Aorta (tissue), 5 donors: ENCODE measurements around the gene PDE10A. TPM values are rescaled to one million over a fixed set of nuclear protein-coding genes. Genes with fewer than 3 reads are reported as not detected.
A peak's percentile ranks its signal among the peaks of the same experiment; 100 is the strongest.

Experiments
- ATAC-seq: fragments of 200-7000 bp; cut with Tn5 transposase; one replicate; pipeline ENCODE4 v1.9.1; 2022; ENCODE audit warnings: moderate library complexity; ENCODE audit not compliant: low FRiP score
- DNase-seq, 2 donors: peaks; one replicate each; pipeline ENCODE4 v3.0.0-alpha.2; 2020
- H3K27ac ChIP-seq, 2 donors: one replicate each; pipeline ENCODE4 v1.5.1; 2013; ENCODE audit warnings: low read length in 2 of 2, mild to moderate bottlenecking in 2 of 2, moderate library complexity in 2 of 2, control low read depth in 1 of 2, inconsistent platforms in 1 of 2, low read depth in 1 of 2
- H3K27me3 ChIP-seq, 2 donors: one replicate each; pipeline ENCODE4 v1.6.1; 2013; ENCODE audit warnings: control low read depth in 1 of 2, low read length in 1 of 2, mild to moderate bottlenecking in 1 of 2, moderate library complexity in 1 of 2; ENCODE audit not compliant: insufficient read depth in 2 of 2, control insufficient read depth in 1 of 2
- H3K36me3 ChIP-seq, 2 donors: one replicate each; pipeline ENCODE4 v1.6.1; 2013; ENCODE audit warnings: control low read depth in 1 of 2, low read length in 1 of 2, mild to moderate bottlenecking in 1 of 2; ENCODE audit not compliant: insufficient read depth in 2 of 2, control insufficient read depth in 1 of 2
- H3K4me1 ChIP-seq, 2 donors: one replicate each; pipeline ENCODE4 v1.6.1; 2013; ENCODE audit warnings: low read length in 2 of 2, control low read depth in 1 of 2, mild to moderate bottlenecking in 1 of 2, moderate library complexity in 1 of 2; ENCODE audit not compliant: insufficient read depth in 2 of 2, control insufficient read depth in 1 of 2
- H3K4me3 ChIP-seq, 2 donors: one replicate each; pipeline ENCODE4 v1.5.1; 2013; ENCODE audit warnings: low read length in 2 of 2, control low read depth in 1 of 2, mild to moderate bottlenecking in 1 of 2
- H3K9me3 ChIP-seq: one replicate; pipeline ENCODE4 v1.6.1; 2013; ENCODE audit warnings: mild to moderate bottlenecking, low read length; ENCODE audit not compliant: control insufficient read depth
- WGBS, 2 donors: extraction: QIAGEN DNeasy Blood & Tissue Kit; methylation state at CpG; one replicate each; pipeline ENCODE4 v1.1.7; 2013; 5-methylcytosine and 5-hydroxymethylcytosine counted together
- intact Hi-C, 2 donors: fragments of 100-400 bp; cut with DNase I; formaldehyde crosslinking; loops; one replicate each; pipeline versions ENCODE4 v1.14.2 to v1.15.0; 2022
- polyA plus RNA-seq, 2 donors: library from polyadenylated mRNA; stranded (reverse); fragments of 200-250 nt; gene quantifications; one replicate each; pipeline ENCODE4 v1.2.3, GENCODE V29; 2013
- total RNA-seq, 2 donors: library from RNA; stranded (reverse); fragmentation: NEBNext Ultra II Directional; extraction: Animal tissue kit (Norgen Biotek cat#: 25700); gene quantifications; one replicate each; pipeline ENCODE4 v1.2.1, GENCODE V29; 2021
- donor health status: healthy with polysubstance abuse.
- donor health status: Bipolar disorder and iron deficiency.
- donor health status: DM: no; HTN: no; CAD: no.
- donor health status: DM: no; HTN: no; CAD: no.
- donor health status: DM: yes; HTN: yes; CAD: no.

Gene PDE10A
- total and polyA plus RNA-seq, 4 donors = 0.75 to 17.1 (median 6.2) TPM

GRCh38 chr6:165487950-165488349, 175.1 kb downstream of the PDE10A start:
- no peak overlapping the region for H3K4me3 ChIP-seq

DNA sequence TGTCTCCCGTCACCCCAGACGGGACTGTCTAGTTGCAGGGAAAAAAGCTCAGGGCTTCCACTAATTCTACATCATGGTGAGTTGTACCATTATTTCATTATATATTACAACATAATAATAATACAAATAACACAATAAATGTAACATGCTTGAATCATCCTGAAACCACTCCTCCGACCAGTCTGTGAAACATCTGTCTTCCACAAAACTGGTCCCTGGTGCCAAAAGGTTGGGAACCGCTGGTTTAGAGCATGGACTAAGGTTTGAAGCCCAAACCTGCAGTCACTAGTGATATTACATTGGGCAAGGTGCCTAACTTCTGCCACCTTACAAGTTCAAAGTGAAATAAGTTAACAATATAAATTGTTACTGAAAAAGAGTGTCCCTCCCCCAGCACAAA, 175.7 kb downstream of the PDE10A start:
- H3K4me3 ChIP-seq = no peak overlapping the region
- H3K36me3 ChIP-seq = no peaks in the 10 kb centered on the region
- H3K4me1 ChIP-seq = no peaks in the 10 kb centered on the region
- H3K9me3 ChIP-seq = no peaks in the 10 kb centered on the region
- 91% methylated on average over 4 of the region's 4 CpGs for WGBS, 2 donors
- intact Hi-C loops = no loop called here
- H3K27ac ChIP-seq = no peak overlapping the region
- no peaks in the 10 kb centered on the region for H3K27me3 ChIP-seq
- no peak for ATAC-seq
- DNase-seq = no peak

More at GRCh38 chr6:165487950-165488349, 175.1 kb downstream of the PDE10A start:
- ATAC-seq (no peak), DNase-seq (no peak)
- Histone ChIP-seq H3K9me3 (no peaks in the 10 kb centered on the region), H3K27me3 (no peaks in the 10 kb centered on the region), H3K36me3 (no peaks in the 10 kb centered on the region), H3K4me1 (no peaks in the 10 kb centered on the region), H3K27ac (no peak overlapping the region)
- intact Hi-C loops = no loop called here

GRCh38 chr6:165486183-165487137, 176.6 kb downstream of the PDE10A start:
- Histone ChIP-seq H3K4me1 (no peaks in the 10 kb centered on the region), H3K36me3 (no peaks in the 10 kb centered on the region), H3K27me3 (no peaks in the 10 kb centered on the region), H3K27ac (no peak overlapping the region), H3K4me3 (no peak overlapping the region), H3K9me3 (no peaks in the 10 kb centered on the region)
- intact Hi-C loops = no loop called here
- no peak for DNase-seq
- WGBS, 2 donors = 84 to 85% methylated on average over 22 of the region's 22 CpGs
- no peak for ATAC-seq

DNA sequence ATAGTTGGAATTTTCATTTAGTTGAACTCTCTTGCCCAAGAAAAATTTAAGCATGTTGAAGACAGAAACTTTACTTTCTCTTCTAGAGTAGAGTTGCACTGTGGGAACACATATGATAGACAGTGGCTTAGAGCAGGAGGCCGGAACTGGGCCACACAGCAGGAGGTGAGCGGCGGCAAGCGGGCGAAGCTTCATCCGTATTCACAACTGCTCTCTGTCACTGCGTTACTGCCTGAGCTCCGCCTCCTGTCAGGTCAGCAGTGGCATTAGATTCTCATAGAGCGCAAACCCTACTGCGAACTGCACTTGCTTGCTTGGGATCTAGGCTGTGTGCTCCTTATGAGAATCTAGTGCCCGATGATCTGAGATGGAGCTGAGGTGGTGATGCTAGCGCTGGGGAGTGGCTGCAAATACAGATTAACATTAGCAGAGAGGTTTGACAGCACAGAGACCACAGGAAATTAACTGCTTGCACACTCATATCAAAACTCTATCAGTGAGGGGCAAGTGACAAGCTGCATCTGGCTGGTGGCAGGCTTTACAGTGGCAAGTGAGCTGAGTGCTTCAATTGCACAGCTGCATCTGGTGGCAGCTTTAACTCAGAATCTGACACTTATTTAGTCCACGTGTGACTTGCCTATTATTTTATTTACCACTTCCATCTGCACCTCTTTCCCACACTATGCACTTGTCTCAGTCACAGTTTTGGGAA, 178.7 kb downstream of the PDE10A start:
- ATAC-seq (peak; percentile 40), DNase-seq (no peak)
- H3K4me3 ChIP-seq = no peak overlapping the region
- no peak overlapping the region for H3K27ac ChIP-seq
- H3K36me3 ChIP-seq = no peaks in the 10 kb centered on the region
- H3K4me1 ChIP-seq = no peaks in the 10 kb centered on the region
- 88 to 92% methylated on average over 13 of the region's 13 CpGs for WGBS, 2 donors
- intact Hi-C loops = no loop called here
- no peaks in the 10 kb centered on the region for H3K9me3 ChIP-seq
- no peaks in the 10 kb centered on the region for H3K27me3 ChIP-seq

DNA sequence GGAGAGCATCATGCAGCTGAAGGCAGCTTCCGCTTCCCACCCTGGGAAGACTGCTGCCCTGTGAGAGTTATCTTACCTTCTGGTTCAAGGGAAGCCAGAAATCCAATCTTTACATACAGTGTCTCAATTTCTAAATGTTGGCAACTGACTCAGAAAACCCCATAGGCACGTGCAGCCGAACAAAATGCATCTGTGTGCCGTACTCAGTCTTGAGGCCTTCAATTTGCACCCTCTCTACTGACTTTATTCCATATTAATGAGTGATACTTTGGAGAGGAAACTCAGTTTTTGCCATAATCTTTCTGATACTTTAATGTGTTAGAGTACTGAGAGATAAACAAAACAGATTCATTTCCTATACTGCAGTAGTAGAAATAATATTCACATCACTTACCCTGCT, 181.1 kb downstream of the PDE10A start:
- H3K27me3 ChIP-seq = no peaks in the 10 kb centered on the region
- H3K9me3 ChIP-seq = no peaks in the 10 kb centered on the region
- DNase-seq (no peak), ATAC-seq (no peak)
- intact Hi-C loops = no loop called here
- WGBS, 2 donors = 97% methylated on average over 4 of the region's 4 CpGs
- H3K36me3 ChIP-seq = no peaks in the 10 kb centered on the region
- no peak overlapping the region for H3K27ac ChIP-seq
- no peak overlapping the region for H3K4me3 ChIP-seq
- H3K4me1 ChIP-seq = no peaks in the 10 kb centered on the region

- 68 to 87% methylated on average over 3 of the region's 3 CpGs for WGBS, 2 donors
- intact Hi-C loops = no loop called here
- ATAC-seq = no peak
These were observed 182.1 kb downstream of the PDE10A start for GRCh38 chr6:165480916-165481315.

GRCh38 chr6:165478581-165478980, 184.5 kb downstream of the PDE10A start:
- DNase-seq = no peak
- WGBS, 2 donors = 95 to 97% methylated on average over 1 of the region's 1 CpG
- ATAC-seq = no peak
- H3K36me3 ChIP-seq = no peaks in the 10 kb centered on the region
- no peaks in the 10 kb centered on the region for H3K9me3 ChIP-seq
- H3K4me3 ChIP-seq = no peak overlapping the region
- intact Hi-C loops = no loop called here
- H3K27ac ChIP-seq = no peak overlapping the region
- H3K27me3 ChIP-seq = no peaks in the 10 kb centered on the region
- H3K4me1 ChIP-seq = no peaks in the 10 kb centered on the region

More at GRCh38 chr6:165480916-165481315, 182.1 kb downstream of the PDE10A start:
- H3K4me1 ChIP-seq = no peaks in the 10 kb centered on the region
- H3K27ac ChIP-seq = no peak overlapping the region
- no peaks in the 10 kb centered on the region for H3K9me3 ChIP-seq
- DNase-seq = no peak
- H3K4me3 ChIP-seq = no peak overlapping the region
- H3K36me3 ChIP-seq = no peaks in the 10 kb centered on the region
- no peaks in the 10 kb centered on the region for H3K27me3 ChIP-seq

GRCh38 chr6:165469483-165469882, 193.6 kb downstream of the PDE10A start:
- no peaks in the 10 kb centered on the region for H3K9me3 ChIP-seq
- no peak for DNase-seq
- no peaks in the 10 kb centered on the region for H3K27me3 ChIP-seq
- no peaks in the 10 kb centered on the region for H3K36me3 ChIP-seq
- ATAC-seq = no peak
- intact Hi-C loops = no loop called here
- no peak overlapping the region for H3K4me3 ChIP-seq
- H3K27ac ChIP-seq = no peak overlapping the region
- no peaks in the 10 kb centered on the region for H3K4me1 ChIP-seq
- 93 to 95% methylated on average over 4 of the region's 4 CpGs for WGBS, 2 donors
